K562 (cell line): ENCODE data around the gene FGF5. TPM values are rescaled to one million over a fixed set of nuclear protein-coding genes. Genes with fewer than 3 reads are reported as not detected.

ENCODE experiments used
- ATAC-seq: fragments of 200-7000 bp; cut with Tn5 transposase; 3 replicates; pipeline ENCODE4 v1.9.1; 2020; ENCODE audit warnings: moderate library complexity
- BruUV-seq: library from RNA; stranded (reverse); fragments of 400-500 nt; replicated peaks from 2 replicates; lab custom pipeline; 2021; lab: Mats Ljungman, UMichigan
- CTCF ChIA-PET: fragments of 300-600 bp; formaldehyde crosslinking; extraction: SDS; loops from one replicate; lab custom pipeline; 2021; ENCODE audit warnings: low intra/inter-chr PET ratio; lab: Yijun Ruan, JAX
- POLR2A ChIA-PET: fragments of 300-600, 350-650 bp; sonication (Branson Sonifier 250); formaldehyde crosslinking; extraction: SDS; loops from one replicate; lab custom pipeline; 2021; ENCODE audit warnings: antibody characterized with exemption, inconsistent platforms; lab: Yijun Ruan, JAX
- DNase-seq, 4 experiments: peaks; one replicate each; pipeline versions ENCODE4 v3.0.0 to v3.0.0-alpha.2; 2011 to 2018; ENCODE audit warnings: low spot score in 3 of 4, mixed read lengths in 3 of 4; ENCODE audit errors: extremely low read depth in 1 of 4
- FAIRE-seq: peaks from 2 replicates; lab custom pipeline; 2011; peaks lifted over from hg19 to GRCh38; lab: Jason Lieb, UNC
- H2AFZ ChIP-seq: 2 replicates; pipeline ENCODE4 v1.6.0; 2011; ENCODE audit warnings: low read depth, low read length, control low read depth, inconsistent platforms
- H3K27ac ChIP-seq: fragments of 200-600 bp; 3 replicates; pipeline ENCODE4 v1.8.0; 2011; ENCODE audit warnings: low read depth, mild to moderate bottlenecking, control low read depth, inconsistent platforms, low read length, moderate library complexity, mixed read lengths; ENCODE audit errors: extremely low read depth
- H3K27me3 ChIP-seq, 2 experiments: fragments of 300-600 bp in 1 of 2; 2 replicates in 1 of 2; 3 replicates in 1 of 2; pipeline versions ENCODE4 v1.6.0 to v1.8.0; 2011; ENCODE audit warnings: inconsistent platforms in 2 of 2, low read length in 2 of 2, mild to moderate bottlenecking in 1 of 2, mixed read lengths in 1 of 2, moderate library complexity in 1 of 2; ENCODE audit not compliant: control insufficient read depth in 2 of 2, insufficient read depth in 2 of 2
- H3K36me3 ChIP-seq: fragments of 300-600 bp; 3 replicates; pipeline ENCODE4 v1.8.0; 2011; ENCODE audit warnings: mild to moderate bottlenecking, low read length, inconsistent platforms; ENCODE audit not compliant: control insufficient read depth, insufficient read depth
- H3K4me1 ChIP-seq, 2 experiments: fragments of 200-600 bp in 1 of 2; replicated peaks in 1 of 2; 2 replicates in 1 of 2; 3 replicates in 1 of 2; pipeline versions ENCODE4 v1.5.1 to v1.8.0; 2011; ENCODE audit warnings: inconsistent platforms in 2 of 2, low read length in 2 of 2, mild to moderate bottlenecking in 1 of 2, mixed read lengths in 1 of 2, moderate library complexity in 1 of 2; ENCODE audit not compliant: control insufficient read depth in 2 of 2, insufficient read depth in 2 of 2
- H3K4me2 ChIP-seq: 2 replicates; pipeline ENCODE4 v1.6.1; 2011; ENCODE audit warnings: low read length, control low read depth, inconsistent platforms, mixed read lengths; ENCODE audit not compliant: insufficient read depth
- H3K4me3 ChIP-seq: fragments of 200-600 bp; sonication (generic), shearing (Covaris generic); 2 replicates; pipeline ENCODE4 v1.5.1; 2016; ENCODE audit warnings: control low read depth, inconsistent platforms
- H3K79me2 ChIP-seq: fragments of 200-600 bp; 3 replicates; pipeline ENCODE4 v1.8.0; 2011; ENCODE audit warnings: low read length, inconsistent platforms; ENCODE audit not compliant: control insufficient read depth, insufficient read depth
- H3K9ac ChIP-seq, 2 experiments: 2 replicates each; pipeline versions ENCODE4 v1.6.0 to v1.6.1; 2011; ENCODE audit warnings: low read depth in 2 of 2, low read length in 2 of 2, control low read depth in 1 of 2, inconsistent platforms in 1 of 2, mild to moderate bottlenecking in 1 of 2, mixed read lengths in 1 of 2; ENCODE audit not compliant: insufficient read depth in 1 of 2
- H3K9me1 ChIP-seq: one replicate; pipeline ENCODE4 v1.6.0; 2011; ENCODE audit warnings: inconsistent platforms, mild to moderate bottlenecking, low read length, moderate library complexity; ENCODE audit not compliant: control insufficient read depth, insufficient read depth
- H3K9me3 ChIP-seq: replicated peaks from 2 replicates; pipeline ENCODE4 v1.5.1; 2011; ENCODE audit warnings: low read depth, low read length, inconsistent platforms; ENCODE audit not compliant: control insufficient read depth, insufficient read depth
- H4K20me1 ChIP-seq: replicated peaks from 2 replicates; pipeline ENCODE4 v1.6.1; 2011; ENCODE audit warnings: low read length, inconsistent platforms, mixed read lengths; ENCODE audit not compliant: control insufficient read depth, insufficient read depth
- CBX8 ChIP-seq: fragments of 200-600 bp; sonication (generic); IDR thresholded peaks from 2 replicates; pipeline ENCODE4 v1.6.1; 2012; ENCODE audit warnings: borderline replicate concordance, mixed run types, low read depth, mild to moderate bottlenecking, moderate library complexity, mixed read lengths, low read length, control low read depth, inconsistent platforms; ENCODE audit not compliant: poor library complexity, severe bottlenecking; ENCODE audit errors: extremely low read depth
- DMBX1 ChIP-seq: fragments of 250-450 bp; sonication (Bioruptor Pico); IDR thresholded peaks from 2 replicates; pipeline ENCODE4 v1.8.0; 2022; ENCODE audit warnings: inconsistent platforms, mild to moderate bottlenecking, moderate library complexity, borderline replicate concordance
- FOSL1 ChIP-seq: fragments of 200-800 bp; sonication (Bioruptor generic); conservative IDR thresholded peaks from 2 replicates; pipeline ENCODE4 v1.6.1; 2016; ENCODE audit warnings: missing genetic modification characterization, missing compliant biosample characterization
- HIVEP1 ChIP-seq: fragments of 250-450 bp; sonication (Bioruptor Pico); IDR thresholded peaks from 2 replicates; pipeline ENCODE4 v1.4.0; 2020; ENCODE audit warnings: mild to moderate bottlenecking
- MLX ChIP-seq, 2 experiments: fragments of 450-650 bp in 1 of 2; sonication (generic) in 1 of 2; formaldehyde crosslinking; conservative IDR thresholded peaks; 2 replicates each; pipeline versions ENCODE4 v1.4.0 to v1.8.1; 2020 to 2022; ENCODE audit warnings: mild to moderate bottlenecking in 1 of 2, missing genetic modification reagents in 1 of 2
- MYBL2 ChIP-seq, 2 experiments: fragments of 450-650 bp in 1 of 2; sonication (generic) in 1 of 2; formaldehyde crosslinking in 1 of 2; IDR thresholded peaks; 2 replicates each; pipeline versions ENCODE4 v1.6.1 to v1.8.1; 2017 to 2022; ENCODE audit warnings: borderline replicate concordance in 1 of 2, inconsistent platforms in 1 of 2, low read depth in 1 of 2, mild to moderate bottlenecking in 1 of 2, missing genetic modification reagents in 1 of 2, moderate library complexity in 1 of 2
- POLR3G ChIP-seq: IDR thresholded peaks from 2 replicates; pipeline ENCODE4 v1.6.1; 2011; ENCODE audit not compliant: insufficient read length, insufficient replicate concordance; ENCODE audit errors: extremely low read depth
- PPARD ChIP-seq: fragments of 250-450 bp; sonication (Bioruptor Pico); IDR thresholded peaks from 2 replicates; pipeline ENCODE4 v1.8.0; 2022; ENCODE audit warnings: inconsistent platforms, mild to moderate bottlenecking, moderate library complexity
- RBM39 ChIP-seq: fragments of 200-400 bp; formaldehyde crosslinking; optimal IDR thresholded peaks from 2 replicates; pipeline ENCODE3; 2018; ENCODE audit warnings: low read depth, low read length
- SNIP1 ChIP-seq: fragments of 450-650 bp; IDR thresholded peaks from 2 replicates; pipeline ENCODE4 v1.7.1; 2017; ENCODE audit warnings: low read depth, mild to moderate bottlenecking
- TOE1 ChIP-seq, 2 experiments: fragments of 450-650 bp in 1 of 2; sonication (generic) in 1 of 2; formaldehyde crosslinking in 1 of 2; IDR thresholded peaks; 2 replicates each; pipeline versions ENCODE4 v1.7.1 to v1.8.0; 2016 to 2022; ENCODE audit warnings: borderline replicate concordance in 2 of 2, mild to moderate bottlenecking in 2 of 2, antibody characterized with exemption in 1 of 2, inconsistent platforms in 1 of 2, low read depth in 1 of 2, missing genetic modification reagents in 1 of 2, moderate library complexity in 1 of 2
- XRCC3 ChIP-seq: fragments of 450-650 bp; IDR thresholded peaks from 2 replicates; pipeline ENCODE4 v1.6.1; 2017; ENCODE audit warnings: mild to moderate bottlenecking, moderate library complexity
- YY1 ChIP-seq, 3 experiments: IDR thresholded peaks; 2 replicates each; pipeline ENCODE4 v1.6.1; 2011; ENCODE audit warnings: low read length in 2 of 3, mild to moderate bottlenecking in 2 of 3, moderate library complexity in 2 of 3, borderline replicate concordance in 1 of 3, control low read depth in 1 of 3, low read depth in 1 of 3; ENCODE audit not compliant: insufficient read depth in 3 of 3, insufficient replicate concordance in 2 of 3, control insufficient read depth in 1 of 3, insufficient read length in 1 of 3; ENCODE audit errors: extremely low read depth in 1 of 3
- ZNF282 ChIP-seq: sonication (generic); formaldehyde crosslinking; IDR thresholded peaks from 2 replicates; pipeline ENCODE4 v1.8.1; 2023; ENCODE audit warnings: missing genetic modification reagents
- ZNF449 ChIP-seq: fragments of 250-450 bp; sonication (Bioruptor Pico); IDR thresholded peaks from 2 replicates; pipeline ENCODE4 v1.8.0; 2022; ENCODE audit warnings: moderate library complexity, mild to moderate bottlenecking, inconsistent platforms
- WGBS: fragments of 100-300 bp; shearing (Covaris generic); methylation state at CpG from one replicate; pipeline ENCODE4 v1.1.6; 2016; ENCODE audit warnings: low coverage, mixed read lengths; ENCODE audit not compliant: insufficient coverage; ENCODE audit errors: missing lambda C conversion rate; 5-methylcytosine and 5-hydroxymethylcytosine counted together
- in situ Hi-C: fragments of 300-500 bp; cut with MboI; formaldehyde crosslinking; loops from 4 replicates; pipeline ENCODE4 v1.15.0; 2018; ENCODE audit warnings: inconsistent platforms, mixed read lengths
- intact Hi-C: fragments of 100-400 bp; cut with micrococcal nuclease; formaldehyde crosslinking; loops from 2 replicates; pipeline ENCODE4 v1.14.2; 2022
- polyA plus RNA-seq, 8 experiments: library from polyadenylated mRNA; depleted of rRNA in 4 of 8; stranded (reverse) in 5 of 8; unstranded in 3 of 8; fragments of >200 nt; fragmentation: Nextera tagmentation in 2 of 8; fragmentation: Illumina TruSeq in 1 of 8; extraction: Ambion mirVana in 2 of 8; extraction: Trizol in 1 of 8; gene quantifications; 2 replicates each; pipeline versions ENCODE4 v1.2.1 to v1.2.3, GENCODE V29; 2011 to 2014; ENCODE audit warnings: inconsistent platforms in 1 of 8, missing spikeins in 1 of 8
- total RNA-seq, 7 experiments: library from RNA; depleted of rRNA in 6 of 7; stranded (reverse); fragments of >200 nt in 6 of 7; fragmentation: Illumina TruSeq in 2 of 7; extraction: Trizol in 2 of 7; gene quantifications; 2 replicates each; pipeline versions ENCODE4 v1.2.1 to v1.2.3, GENCODE V29; 2011 to 2021; ENCODE audit warnings: low replicate concordance in 1 of 7

FGF5 gene
- total and polyA plus RNA-seq, 9 of the 15 experiments (the other 6 are each of a cell fraction or from before 2014, with no cell fraction given) = 0.38 to 2.7 (median 1.1) TPM

GRCh38 chr4:80229590-80229989 is 36.9 kb upstream of the FGF5 start (continued):
- TF ChIP-seq MLX (CRISPR knock-in tag; conservative IDR thresholded peaks at IDR 0.05) = no peak
- no peak for TF ChIP-seq XRCC3

GRCh38 chr4:80231180-80231579 is 35.3 kb upstream of the FGF5 start:
- FAIRE-seq (peak; percentile 68), ATAC-seq (peak; percentile 52), DNase-seq (peak in 1 of 4 experiments; percentile 37)
- no TSS peak for BruUV-seq
- in situ Hi-C loops = no loop called here
- no peaks in the 10 kb centered on the region for H3K9me1 ChIP-seq
- no peaks in the 10 kb centered on the region for H3K27me3 ChIP-seq
- no peaks in the 10 kb centered on the region for H3K9me3 ChIP-seq
- no peak overlapping the region for H3K9ac ChIP-seq
- no peaks in the 10 kb centered on the region for H3K36me3 ChIP-seq
- H3K27ac ChIP-seq = no peak overlapping the region
- ChIA-PET POLR2A (interaction anchor here (1.5 kb wide), 1 partner anchor 12 kb away, joined by 4 read pairs; no protein-coding TSS in a partner anchor), CTCF (no interaction called here)
- H3K79me2 ChIP-seq = no peaks in the 10 kb centered on the region
- no peak overlapping the region for H3K4me3 ChIP-seq
- no peaks in the 10 kb centered on the region for H4K20me1 ChIP-seq
- H3K4me1 ChIP-seq = peaks cover 4 to 18% of the 10 kb centered on the region in 2 experiments; a peak in 4 of 5 replicates
- WGBS = 20% methylated on average over 5 of the region's 5 CpGs
- intact Hi-C loops = no loop called here
- peak overlapping the region; percentile 10; the same call in 1 of the 2 replicates for H2AFZ ChIP-seq
- no peak overlapping the region for H3K4me2 ChIP-seq
- TF ChIP-seq CBX8 = no peak
- TF ChIP-seq FOSL1 (tag) = no peak
- no peak for TF ChIP-seq YY1 (IDR thresholded peaks at IDR 0.05; ENCODE audit: borderline replicate concordance in 1 of 3, control insufficient read depth in 1 of 3, extremely low read depth in 1 of 3, insufficient read depth in 3 of 3, insufficient read length in 1 of 3, insufficient replicate concordance in 2 of 3, low read depth in 1 of 3, low read length in 2 of 3)
- no peak for TF ChIP-seq SNIP1
- TF ChIP-seq HIVEP1 (CRISPR knock-in tag) = no peak
- no peak for TF ChIP-seq RBM39
- no peak for TF ChIP-seq ZNF449 (CRISPR knock-in tag)
- TF ChIP-seq POLR3G = no peak
- no peak for TF ChIP-seq TOE1 (IDR thresholded peaks at IDR 0.05; ENCODE audit: borderline replicate concordance)
- TF ChIP-seq TOE1 (CRISPR knock-in tag; IDR thresholded peaks at IDR 0.05; ENCODE audit: borderline replicate concordance, low read depth) = no peak
- no peak for TF ChIP-seq DMBX1 (CRISPR knock-in tag)
- TF ChIP-seq PPARD (CRISPR knock-in tag) = no peak
- TF ChIP-seq MYBL2 (IDR thresholded peaks at IDR 0.05; ENCODE audit: low read depth) = no peak
- TF ChIP-seq MYBL2 (CRISPR knock-in tag; IDR thresholded peaks at IDR 0.05; ENCODE audit: borderline replicate concordance) = no peak
- no peak for TF ChIP-seq ZNF282
